Neural progenitor cell (in vitro differentiated cells): ENCODE measurements around the gene SHC3. TPM values are rescaled to one million over a fixed set of nuclear protein-coding genes. Genes with fewer than 3 reads are reported as not detected.

Source experiments
- DNase-seq: peaks from one replicate; pipeline ENCODE4 v3.0.0-alpha.2; 2016; ENCODE audit warnings: low spot score
- H2AFZ ChIP-seq: fragments of 200-600 bp; sonication (generic); replicated peaks from 2 replicates; pipeline ENCODE4 v1.6.1; 2016; ENCODE audit warnings: antibody characterized with exemption
- H3F3A ChIP-seq: fragments of 200-600 bp; sonication (generic); 2 replicates; pipeline ENCODE4 v1.6.1; 2016; ENCODE audit warnings: antibody characterized with exemption, low read depth
- H3K27ac ChIP-seq: fragments of 200-600 bp; sonication (generic); 2 replicates; pipeline ENCODE4 v1.5.1; 2016; ENCODE audit warnings: mild to moderate bottlenecking
- H3K27me3 ChIP-seq: fragments of 200-600 bp; sonication (generic); 2 replicates; pipeline ENCODE4 v1.6.1; 2016; ENCODE audit warnings: mild to moderate bottlenecking, moderate library complexity
- H3K36me3 ChIP-seq: fragments of 200-600 bp; sonication (generic); 2 replicates; pipeline ENCODE4 v1.5.1; 2016
- H3K4me1 ChIP-seq: fragments of 200-600 bp; sonication (generic); 2 replicates; pipeline ENCODE4 v1.6.1; 2016; ENCODE audit warnings: mixed run types
- H3K4me2 ChIP-seq: fragments of 200-600 bp; sonication (generic); 2 replicates; pipeline ENCODE4 v1.6.1; 2016
- H3K4me3 ChIP-seq: fragments of 200-600 bp; sonication (generic); 2 replicates; pipeline ENCODE4 v1.5.1; 2016
- H3K79me2 ChIP-seq: fragments of 200-600 bp; sonication (generic); 2 replicates; pipeline ENCODE4 v1.6.1; 2016; ENCODE audit warnings: low read depth
- H3K9ac ChIP-seq: fragments of 200-600 bp; sonication (generic); 2 replicates; pipeline ENCODE4 v1.6.1; 2016
- H3K9me3 ChIP-seq: fragments of 200-600 bp; sonication (generic); 2 replicates; pipeline ENCODE4 v1.5.1; 2016; ENCODE audit warnings: low read depth
- H4K20me1 ChIP-seq: fragments of 200-600 bp; sonication (generic); 2 replicates; pipeline ENCODE4 v1.6.1; 2016; ENCODE audit warnings: low read depth
- H3K27ac Mint-ChIP-seq: 3 replicates; pipeline ENCODE4 v1.8.0; 2021; ENCODE audit warnings: mixed read lengths
- H3K27me3 Mint-ChIP-seq: 2 replicates; pipeline ENCODE4 v1.8.0; 2022; ENCODE audit warnings: low read depth, mild to moderate bottlenecking, inconsistent platforms, moderate library complexity, mixed read lengths; ENCODE audit not compliant: insufficient read depth
- H3K36me3 Mint-ChIP-seq: 3 replicates; pipeline ENCODE4 v1.8.0; 2021; ENCODE audit warnings: mixed read lengths
- H3K4me1 Mint-ChIP-seq: 3 replicates; pipeline ENCODE4 v1.8.0; 2021; ENCODE audit warnings: mixed read lengths
- H3K4me3 Mint-ChIP-seq: 3 replicates; pipeline ENCODE4 v1.8.0; 2021; ENCODE audit warnings: mild to moderate bottlenecking, moderate library complexity, mixed read lengths
- H3K9me3 Mint-ChIP-seq: 3 replicates; pipeline ENCODE4 v1.8.0; 2020; ENCODE audit warnings: mixed read lengths
- EZH2 ChIP-seq: fragments of 200-600 bp; sonication (generic); IDR thresholded peaks from 2 replicates; pipeline ENCODE4 v1.6.1; 2017; ENCODE audit warnings: antibody characterized with exemption, mild to moderate bottlenecking, moderate library complexity
- EZH2phosphoT487 ChIP-seq: fragments of 200-600 bp; sonication (generic); IDR thresholded peaks from 2 replicates; pipeline ENCODE4 v1.6.1; 2017; ENCODE audit warnings: antibody characterized with exemption
- total RNA-seq: library from RNA; depleted of rRNA; stranded (reverse); fragments of >200 nt; gene quantifications from 2 replicates; pipeline ENCODE4 v1.2.3, GENCODE V29; 2015; ENCODE audit warnings: low replicate concordance
- TF ChIP-seq, protein P1 (sequence below): fragments of 200-600 bp; sonication (generic); IDR thresholded peaks from 2 replicates; pipeline ENCODE4 v1.5.1; 2017; ENCODE audit warnings: antibody characterized with exemption, mild to moderate bottlenecking

The SHC3 gene
- total RNA-seq, 1 donor from 2014 or later = 0.64 TPM

DNA sequence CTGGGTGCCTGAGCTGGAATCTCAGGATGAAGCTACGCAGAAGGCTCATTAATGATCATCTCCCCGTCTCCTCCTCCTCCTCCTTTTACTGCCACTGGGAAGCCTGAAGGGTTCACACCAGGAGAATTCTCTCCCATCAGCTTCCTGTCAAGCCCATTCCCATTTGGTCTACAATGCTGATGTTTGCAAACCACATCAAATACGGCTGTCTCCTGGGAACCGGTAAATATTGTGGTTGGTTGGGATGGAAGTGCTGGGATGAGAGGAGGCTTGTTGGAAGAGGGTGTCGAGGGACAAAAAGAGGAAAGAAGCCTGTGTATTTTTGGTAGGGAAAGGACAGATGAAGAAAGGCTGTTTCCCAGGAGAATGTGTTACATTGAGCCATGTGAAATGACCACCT, 200.6 kb downstream of the SHC3 start:
- H3K9ac ChIP-seq = no peak overlapping the region
- Mint-ChIP-seq H3K4me3 (no peak overlapping the region), H3K27ac (no peak overlapping the region), H3K9me3 (peaks cover 20% of the 10 kb centered on the region), H3K4me1 (no peaks in the 10 kb centered on the region), H3K36me3 (peaks cover 3% of the 10 kb centered on the region), H3K27me3 (no peaks in the 10 kb centered on the region)
- H3K4me2 ChIP-seq = no peak overlapping the region
- H3K4me3 ChIP-seq = no peak overlapping the region
- TF ChIP-seq, protein P1, sequence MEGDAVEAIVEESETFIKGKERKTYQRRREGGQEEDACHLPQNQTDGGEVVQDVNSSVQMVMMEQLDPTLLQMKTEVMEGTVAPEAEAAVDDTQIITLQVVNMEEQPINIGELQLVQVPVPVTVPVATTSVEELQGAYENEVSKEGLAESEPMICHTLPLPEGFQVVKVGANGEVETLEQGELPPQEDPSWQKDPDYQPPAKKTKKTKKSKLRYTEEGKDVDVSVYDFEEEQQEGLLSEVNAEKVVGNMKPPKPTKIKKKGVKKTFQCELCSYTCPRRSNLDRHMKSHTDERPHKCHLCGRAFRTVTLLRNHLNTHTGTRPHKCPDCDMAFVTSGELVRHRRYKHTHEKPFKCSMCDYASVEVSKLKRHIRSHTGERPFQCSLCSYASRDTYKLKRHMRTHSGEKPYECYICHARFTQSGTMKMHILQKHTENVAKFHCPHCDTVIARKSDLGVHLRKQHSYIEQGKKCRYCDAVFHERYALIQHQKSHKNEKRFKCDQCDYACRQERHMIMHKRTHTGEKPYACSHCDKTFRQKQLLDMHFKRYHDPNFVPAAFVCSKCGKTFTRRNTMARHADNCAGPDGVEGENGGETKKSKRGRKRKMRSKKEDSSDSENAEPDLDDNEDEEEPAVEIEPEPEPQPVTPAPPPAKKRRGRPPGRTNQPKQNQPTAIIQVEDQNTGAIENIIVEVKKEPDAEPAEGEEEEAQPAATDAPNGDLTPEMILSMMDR = no peak
- TF ChIP-seq EZH2 (no peak), EZH2phosphoT487 (no peak)
- H3K36me3 ChIP-seq = no peaks in the 10 kb centered on the region
- H3K9me3 ChIP-seq = no peaks in the 10 kb centered on the region
- no peak overlapping the region for H2AFZ ChIP-seq
- no peaks in the 10 kb centered on the region for H3K4me1 ChIP-seq
- peaks cover 28% of the 10 kb centered on the region for H3F3A ChIP-seq
- no peaks in the 10 kb centered on the region for H3K79me2 ChIP-seq
- H3K27me3 ChIP-seq = no peaks in the 10 kb centered on the region
- no peak for DNase-seq
- no peaks in the 10 kb centered on the region for H4K20me1 ChIP-seq
- no peak overlapping the region for H3K27ac ChIP-seq

DNA sequence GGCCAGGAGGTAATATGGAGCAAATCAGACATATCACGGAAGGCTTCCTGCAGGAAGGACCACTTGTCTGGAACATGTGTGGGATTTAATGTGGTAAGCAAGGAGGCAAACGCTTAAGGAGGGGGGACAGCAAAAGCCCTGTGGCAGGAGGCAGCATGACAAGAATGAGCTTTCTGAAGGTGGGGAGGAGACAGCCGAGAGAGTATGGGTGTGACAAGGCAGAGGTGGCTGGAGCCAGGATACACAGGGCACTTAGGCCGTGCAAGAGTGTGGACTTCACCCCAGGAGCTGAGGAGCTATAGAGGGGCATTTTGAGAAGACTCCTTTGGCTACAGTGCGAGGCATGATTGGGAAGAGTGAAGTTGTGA, 201.7 kb downstream of the SHC3 start:
- no peak overlapping the region for H2AFZ ChIP-seq

DNA sequence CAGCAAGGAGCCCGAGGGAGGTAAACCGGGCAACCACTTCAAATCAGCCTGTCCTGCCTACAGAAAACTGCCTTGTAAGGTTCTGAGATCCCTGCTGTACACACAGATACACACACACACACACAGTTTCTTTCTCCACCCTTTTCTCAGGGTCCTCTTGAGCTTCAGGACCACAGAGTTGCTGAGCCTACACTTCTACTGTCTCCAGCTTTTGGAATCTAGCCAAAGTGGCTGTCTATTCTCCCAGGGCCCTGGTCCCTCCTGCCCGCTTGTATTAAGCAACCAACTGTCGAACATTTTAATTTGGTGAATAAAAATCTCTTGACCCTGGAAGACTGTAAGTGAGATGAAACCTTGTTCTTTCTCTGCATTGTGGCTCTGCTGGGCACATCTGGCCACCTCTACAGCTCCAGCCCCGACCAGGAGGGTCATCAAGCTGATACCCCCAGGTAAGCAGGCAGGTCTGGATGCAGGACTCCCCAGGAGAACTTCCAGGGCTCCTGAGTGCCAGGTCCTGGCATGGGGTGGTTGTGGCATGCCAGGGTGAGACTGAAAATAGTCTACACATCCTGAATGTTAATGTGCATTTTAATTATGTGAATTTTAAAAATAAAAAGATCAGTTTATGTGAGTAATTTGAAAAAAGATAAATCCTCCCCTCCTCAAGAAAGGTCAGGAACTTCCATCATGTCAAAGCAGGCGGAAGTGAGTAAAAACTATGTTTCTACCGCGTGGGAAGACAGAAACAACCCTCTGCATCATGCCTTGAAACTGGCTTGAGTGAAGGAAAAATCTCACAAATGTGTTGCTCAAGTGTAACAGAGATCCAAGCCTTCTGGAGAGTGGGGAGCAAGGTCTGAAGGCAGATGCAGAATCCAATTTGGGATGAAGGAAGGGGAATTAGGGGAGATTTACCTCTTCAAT, 202.4 kb downstream of the SHC3 start:
- Histone ChIP-seq H3F3A (peaks cover 41% of the 10 kb centered on the region), H3K36me3 (no peaks in the 10 kb centered on the region), H3K79me2 (no peaks in the 10 kb centered on the region), H3K4me3 (no peak overlapping the region), H3K27ac (no peak overlapping the region), H2AFZ (no peak overlapping the region), H3K9me3 (no peaks in the 10 kb centered on the region), H4K20me1 (no peaks in the 10 kb centered on the region), H3K4me2 (no peak overlapping the region), H3K27me3 (no peaks in the 10 kb centered on the region), H3K9ac (no peak overlapping the region), H3K4me1 (peaks cover 5% of the 10 kb centered on the region)
- H3K4me3 Mint-ChIP-seq = no peak overlapping the region
- peaks cover 4% of the 10 kb centered on the region for H3K27me3 Mint-ChIP-seq
- peaks cover 13% of the 10 kb centered on the region for H3K9me3 Mint-ChIP-seq
- peaks cover 4% of the 10 kb centered on the region for H3K4me1 Mint-ChIP-seq
- DNase-seq = no peak
- TF ChIP-seq EZH2 (no peak), EZH2phosphoT487 (no peak)
- TF ChIP-seq, protein P1 = no peak
- H3K27ac Mint-ChIP-seq = no peak overlapping the region
- peaks cover 3% of the 10 kb centered on the region for H3K36me3 Mint-ChIP-seq

More for the DNA sequence above, 201.7 kb downstream of the SHC3 start:
- H3K27ac ChIP-seq = no peak overlapping the region
- Mint-ChIP-seq H3K4me1 (peaks cover 2% of the 10 kb centered on the region), H3K9me3 (peaks cover 17% of the 10 kb centered on the region), H3K36me3 (peaks cover 3% of the 10 kb centered on the region), H3K27me3 (peaks cover 4% of the 10 kb centered on the region), H3K4me3 (no peak overlapping the region), H3K27ac (peak overlapping the region; percentile 17)
- H3K36me3 ChIP-seq = no peaks in the 10 kb centered on the region
- no peak overlapping the region for H3K4me3 ChIP-seq
- H4K20me1 ChIP-seq = no peaks in the 10 kb centered on the region
- H3K79me2 ChIP-seq = no peaks in the 10 kb centered on the region
- DNase-seq = no peak
- TF ChIP-seq, protein P1 = no peak
- TF ChIP-seq EZH2phosphoT487 = no peak
- no peak for TF ChIP-seq EZH2
- H3K9me3 ChIP-seq = no peaks in the 10 kb centered on the region
- H3K27me3 ChIP-seq = no peaks in the 10 kb centered on the region
- H3K9ac ChIP-seq = no peak overlapping the region
- no peak overlapping the region for H3K4me2 ChIP-seq
- no peaks in the 10 kb centered on the region for H3K4me1 ChIP-seq
- H3F3A ChIP-seq = peaks cover 40% of the 10 kb centered on the region
